A549 (cell line): ENCODE results near the gene NSUN6.

Experiments
- CBX8 ChIP-seq: fragments of 200-600 bp; sonication (generic); IDR thresholded peaks from 2 replicates; pipeline ENCODE4 v1.6.1; 2016
- CHD2 ChIP-seq: fragments of 150-350 bp; IDR thresholded peaks from 2 replicates; pipeline ENCODE4 v1.6.1; 2014; ENCODE audit warnings: low read length; ENCODE audit not compliant: partially characterized antibody
- EP300 ChIP-seq, 2 experiments: fragments of >200 bp; sonication (Bioruptor Twin); formaldehyde crosslinking; IDR thresholded peaks; 2 replicates in 1 of 2; 3 replicates in 1 of 2; pipeline ENCODE4 v1.6.1; 2016 to 2017
- JUN ChIP-seq, 2 experiments: fragments of >200 bp; sonication (Bioruptor Twin); formaldehyde crosslinking; IDR thresholded peaks; 2 replicates in 1 of 2; 3 replicates in 1 of 2; pipeline ENCODE4 v1.6.1; 2016 to 2017
- MYC ChIP-seq: IDR thresholded peaks from 2 replicates; pipeline ENCODE4 v1.6.1; 2012; ENCODE audit warnings: mild to moderate bottlenecking, inconsistent platforms, low read length, improper control_type of control experiment, borderline replicate concordance
- POLR2AphosphoS2 ChIP-seq: conservative IDR thresholded peaks from 2 replicates; pipeline ENCODE4 v1.6.1; 2012; ENCODE audit warnings: low read length, improper control_type of control experiment, inconsistent platforms
- TF ChIP-seq, protein P1 (sequence below): fragments of >200 bp; sonication (Bioruptor Twin); formaldehyde crosslinking; IDR thresholded peaks from 3 replicates; pipeline ENCODE4 v1.5.1; 2016

DNA sequence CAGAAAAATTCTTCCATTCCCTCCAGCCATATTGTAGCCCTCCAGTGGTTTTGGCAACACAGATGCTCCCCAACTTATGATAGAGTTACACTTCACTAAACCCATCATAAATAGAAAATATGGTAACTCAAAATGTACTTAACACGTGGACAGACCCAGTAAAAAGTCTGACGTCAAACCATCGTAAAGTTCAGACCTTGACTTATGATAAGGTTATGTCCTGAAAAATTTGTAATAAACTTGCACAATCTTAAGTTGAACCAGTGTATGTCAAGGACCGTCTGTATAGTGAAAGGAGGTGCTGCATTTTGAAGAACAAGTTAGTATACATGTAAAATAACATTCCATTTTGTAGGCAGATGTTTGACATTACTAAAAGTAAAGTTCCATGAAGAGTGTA is 142.8 kb downstream of the NSUN6 start:
- TF ChIP-seq, protein P1, sequence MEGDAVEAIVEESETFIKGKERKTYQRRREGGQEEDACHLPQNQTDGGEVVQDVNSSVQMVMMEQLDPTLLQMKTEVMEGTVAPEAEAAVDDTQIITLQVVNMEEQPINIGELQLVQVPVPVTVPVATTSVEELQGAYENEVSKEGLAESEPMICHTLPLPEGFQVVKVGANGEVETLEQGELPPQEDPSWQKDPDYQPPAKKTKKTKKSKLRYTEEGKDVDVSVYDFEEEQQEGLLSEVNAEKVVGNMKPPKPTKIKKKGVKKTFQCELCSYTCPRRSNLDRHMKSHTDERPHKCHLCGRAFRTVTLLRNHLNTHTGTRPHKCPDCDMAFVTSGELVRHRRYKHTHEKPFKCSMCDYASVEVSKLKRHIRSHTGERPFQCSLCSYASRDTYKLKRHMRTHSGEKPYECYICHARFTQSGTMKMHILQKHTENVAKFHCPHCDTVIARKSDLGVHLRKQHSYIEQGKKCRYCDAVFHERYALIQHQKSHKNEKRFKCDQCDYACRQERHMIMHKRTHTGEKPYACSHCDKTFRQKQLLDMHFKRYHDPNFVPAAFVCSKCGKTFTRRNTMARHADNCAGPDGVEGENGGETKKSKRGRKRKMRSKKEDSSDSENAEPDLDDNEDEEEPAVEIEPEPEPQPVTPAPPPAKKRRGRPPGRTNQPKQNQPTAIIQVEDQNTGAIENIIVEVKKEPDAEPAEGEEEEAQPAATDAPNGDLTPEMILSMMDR, result no peak
- no peak for TF ChIP-seq MYC
- TF ChIP-seq CHD2, result no peak
- no peak for TF ChIP-seq JUN (IDR thresholded peaks at IDR 0.05)
- no peak for TF ChIP-seq POLR2AphosphoS2
- TF ChIP-seq CBX8, result no peak
- TF ChIP-seq EP300 (IDR thresholded peaks at IDR 0.05), result no peak
